HCT116 (cell line): ENCODE measurements around the gene TACC2. TPM values are rescaled to one million over a fixed set of nuclear protein-coding genes. Genes with fewer than 3 reads are reported as not detected.

Experiments used
- ATAC-seq: fragments of 200-7000 bp; cut with Tn5 transposase; 2 replicates; pipeline ENCODE4 v1.9.1; 2020; ENCODE audit warnings: mild to moderate bottlenecking, moderate library complexity
- BruUV-seq: library from RNA; stranded (reverse); fragments of 400-500 nt; replicated peaks from 2 replicates; lab custom pipeline; 2021; lab: Mats Ljungman, UMichigan
- CTCF ChIA-PET: fragments of 300-600 bp; sonication (Branson Sonifier 250); formaldehyde crosslinking; loops from one replicate; lab custom pipeline; 2021; ENCODE audit warnings: antibody characterized with exemption; lab: Charles Lee
- POLR2A ChIA-PET: fragments of 300-600, 350-600 bp; sonication (Branson Sonifier 250); formaldehyde crosslinking; loops from one replicate; lab custom pipeline; 2021; ENCODE audit warnings: antibody characterized with exemption; lab: Charles Lee
- RAD21 ChIA-PET, 2 experiments: fragments of 300-600 bp; sonication (Branson Sonifier 250); formaldehyde crosslinking; loops; one replicate each; lab custom pipeline; 2023; ENCODE audit warnings: low total read pairs in 2 of 2; ENCODE audit not compliant: uncharacterized antibody in 2 of 2, unreplicated experiment in 2 of 2, low non-redundant PET in 1 of 2; lab: Charles Lee
- DNase-seq: peaks from one replicate; pipeline ENCODE4 v3.0.0-alpha.2; 2010; ENCODE audit warnings: low read depth, low spot score
- H2AFZ ChIP-seq: fragments of 200-600 bp; shearing (Covaris generic), sonication (generic); 2 replicates; pipeline ENCODE4 v1.6.1; 2017; ENCODE audit warnings: low read depth, mixed run types, mixed read lengths, antibody characterized with exemption, low read length; ENCODE audit not compliant: poor library complexity, severe bottlenecking
- H3K27ac ChIP-seq: 2 replicates; pipeline ENCODE4 v1.5.1; 2012; ENCODE audit warnings: low read depth, low read length
- H3K27me3 ChIP-seq: fragments of 200-600 bp; sonication (generic); 2 replicates; pipeline ENCODE4 v1.6.1; 2016; ENCODE audit warnings: mixed run types, low read length, mixed read lengths; ENCODE audit not compliant: insufficient read depth
- H3K36me3 ChIP-seq, 2 experiments: fragments of 200-500 bp in 1 of 2; fragments of 200-600 bp in 1 of 2; sonication (Bioruptor generic) in 1 of 2; sonication (generic) in 1 of 2; 2 replicates each; pipeline versions ENCODE4 v1.5.1 to v1.6.1; 2014 to 2016; ENCODE audit warnings: low read length in 2 of 2, inconsistent platforms in 1 of 2, mixed read lengths in 1 of 2, mixed run types in 1 of 2; ENCODE audit not compliant: insufficient read depth in 2 of 2, control insufficient read depth in 1 of 2
- H3K4me1 ChIP-seq, 2 experiments: fragments of 200-600 bp in 1 of 2; sonication (generic) in 1 of 2; 2 replicates each; pipeline versions ENCODE4 v1.5.1 to v1.6.1; 2012 to 2017; ENCODE audit warnings: low read length in 2 of 2, inconsistent platforms in 1 of 2, mild to moderate bottlenecking in 1 of 2, mixed read lengths in 1 of 2, mixed run types in 1 of 2, moderate library complexity in 1 of 2; ENCODE audit not compliant: insufficient read depth in 2 of 2, control insufficient read depth in 1 of 2
- H3K4me2 ChIP-seq: fragments of 200-600 bp; sonication (generic); 2 replicates; pipeline ENCODE4 v1.6.1; 2017; ENCODE audit warnings: mixed run types, low read length, mixed read lengths
- H3K4me3 ChIP-seq, 2 experiments: fragments of 200-600 bp in 1 of 2; sonication (generic) in 1 of 2; replicated peaks in 1 of 2; 2 replicates each; pipeline ENCODE4 v1.5.1; 2011 to 2016; ENCODE audit warnings: low read length in 2 of 2, control low read depth in 1 of 2, low read depth in 1 of 2, mild to moderate bottlenecking in 1 of 2, mixed read lengths in 1 of 2, mixed run types in 1 of 2
- H3K79me2 ChIP-seq: fragments of 200-600 bp; sonication (generic); 2 replicates; pipeline ENCODE4 v1.6.1; 2017; ENCODE audit warnings: mild to moderate bottlenecking, mixed run types, low read length, moderate library complexity, mixed read lengths; ENCODE audit not compliant: insufficient read depth
- H3K9ac ChIP-seq: fragments of 200-600 bp; sonication (generic); 2 replicates; pipeline ENCODE4 v1.6.1; 2016; ENCODE audit warnings: low read length, mixed read lengths
- H3K9me2 ChIP-seq: fragments of 200-600 bp; sonication (generic), shearing (Covaris generic); 2 replicates; pipeline ENCODE4 v1.6.1; 2017; ENCODE audit warnings: mixed run types, mild to moderate bottlenecking, moderate library complexity; ENCODE audit not compliant: insufficient read depth
- H3K9me3 ChIP-seq, 2 experiments: fragments of 200-500 bp in 1 of 2; fragments of 200-600 bp in 1 of 2; sonication (Bioruptor generic) in 1 of 2; sonication (generic) in 1 of 2; 2 replicates each; pipeline ENCODE4 v1.6.1; 2014 to 2017; ENCODE audit warnings: low read length in 2 of 2, mixed read lengths in 2 of 2, inconsistent platforms in 1 of 2, low read depth in 1 of 2, mild to moderate bottlenecking in 1 of 2, mixed run types in 1 of 2, moderate library complexity in 1 of 2; ENCODE audit not compliant: control insufficient read depth in 1 of 2, insufficient read depth in 1 of 2
- H4K20me1 ChIP-seq: fragments of 200-600 bp; sonication (generic), shearing (Covaris generic); 2 replicates; pipeline ENCODE4 v1.6.1; 2017; ENCODE audit warnings: mixed run types, mild to moderate bottlenecking, moderate library complexity; ENCODE audit not compliant: insufficient read depth
- CEBPB ChIP-seq: IDR thresholded peaks from 2 replicates; pipeline ENCODE4 v1.6.1; 2012; ENCODE audit warnings: low read depth
- ELF1 ChIP-seq: IDR thresholded peaks from 2 replicates; pipeline ENCODE4 v1.6.1; 2012; ENCODE audit warnings: low read depth, borderline replicate concordance
- EZH2 ChIP-seq: fragments of 200-600 bp; sonication (generic); IDR thresholded peaks from 2 replicates; pipeline ENCODE4 v1.6.1; 2017; ENCODE audit warnings: antibody characterized with exemption, mixed run types
- FOSL1 ChIP-seq: IDR thresholded peaks from 2 replicates; pipeline ENCODE4 v1.6.1; 2012; ENCODE audit warnings: low read depth
- JUND ChIP-seq: IDR thresholded peaks from 2 replicates; pipeline ENCODE4 v1.6.1; 2012
- SIN3A ChIP-seq: IDR thresholded peaks from 2 replicates; pipeline ENCODE4 v1.6.1; 2012; ENCODE audit warnings: low read depth
- ZFX ChIP-seq: fragments of 450-650 bp; IDR thresholded peaks from 2 replicates; pipeline ENCODE4 v1.6.1; 2017
- ZNF274 ChIP-seq: fragments of 200-500 bp; sonication (Bioruptor generic); IDR thresholded peaks from 2 replicates; pipeline ENCODE4 v1.6.1; 2014; ENCODE audit warnings: mild to moderate bottlenecking, low read depth, low read length, inconsistent platforms
- intact Hi-C: fragments of 100-400 bp; cut with micrococcal nuclease; formaldehyde crosslinking; loops from 2 replicates; pipeline ENCODE4 v1.10.0; 2022
- total RNA-seq: library from RNA; stranded (reverse); gene quantifications from one replicate; pipeline ENCODE4 v1.2.1, GENCODE V29; 2021; ENCODE audit not compliant: unreplicated experiment

TACC2 gene
- total RNA-seq, 1 experiment from 2014 or later: 38.6 TPM

DNA sequence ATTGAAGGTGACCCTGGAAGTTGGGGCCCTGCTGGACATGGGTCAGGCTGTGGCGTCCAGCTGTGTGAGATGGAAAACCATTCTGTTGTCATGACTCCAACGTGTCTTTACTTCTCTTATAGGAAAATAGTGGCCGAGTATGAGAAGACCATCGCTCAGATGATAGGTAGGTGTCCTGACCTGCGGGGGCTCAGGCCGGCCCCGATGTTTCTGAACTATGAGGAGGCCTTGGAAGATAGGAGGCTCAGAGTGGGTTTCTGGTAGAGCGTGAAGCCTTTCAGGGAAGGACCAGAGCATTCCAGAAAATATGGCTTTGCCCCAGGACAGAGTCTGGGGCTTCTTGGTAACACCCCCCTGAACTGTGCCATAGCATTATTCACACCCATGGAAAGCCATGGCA lies 252.9 kb downstream of the TACC2 start:
- no peak overlapping the region for H3K4me3 ChIP-seq
- H3K4me1 ChIP-seq: no peaks in the 10 kb centered on the region
- no peaks in the 10 kb centered on the region for H3K9me3 ChIP-seq
- no peak overlapping the region for H2AFZ ChIP-seq
- RAD21 ChIA-PET: no interaction called here
- CTCF ChIA-PET: no interaction called here
- H3K9me2 ChIP-seq: no peaks in the 10 kb centered on the region
- ATAC-seq (no peak), DNase-seq (no peak)
- H3K4me2 ChIP-seq: no peak overlapping the region
- H3K36me3 ChIP-seq: peaks cover 0 to 5% of the 10 kb centered on the region in 2 experiments; a peak in 1 of 4 replicates
- intact Hi-C loops: no loop called here
- H3K27me3 ChIP-seq: no peaks in the 10 kb centered on the region
- no peak overlapping the region for H3K9ac ChIP-seq
- no peak for TF ChIP-seq EZH2
- no peak for TF ChIP-seq CEBPB
- TF ChIP-seq ELF1: no peak
- no peak for TF ChIP-seq ZFX
- TF ChIP-seq SIN3A: no peak
- no peak for TF ChIP-seq ZNF274
- no peak for TF ChIP-seq FOSL1
- TF ChIP-seq JUND: no peak
- no peaks in the 10 kb centered on the region for H4K20me1 ChIP-seq
- POLR2A ChIA-PET: no interaction called here
- no peaks in the 10 kb centered on the region for H3K79me2 ChIP-seq
- no peak overlapping the region for H3K27ac ChIP-seq
- BruUV-seq: no TSS peak

DNA sequence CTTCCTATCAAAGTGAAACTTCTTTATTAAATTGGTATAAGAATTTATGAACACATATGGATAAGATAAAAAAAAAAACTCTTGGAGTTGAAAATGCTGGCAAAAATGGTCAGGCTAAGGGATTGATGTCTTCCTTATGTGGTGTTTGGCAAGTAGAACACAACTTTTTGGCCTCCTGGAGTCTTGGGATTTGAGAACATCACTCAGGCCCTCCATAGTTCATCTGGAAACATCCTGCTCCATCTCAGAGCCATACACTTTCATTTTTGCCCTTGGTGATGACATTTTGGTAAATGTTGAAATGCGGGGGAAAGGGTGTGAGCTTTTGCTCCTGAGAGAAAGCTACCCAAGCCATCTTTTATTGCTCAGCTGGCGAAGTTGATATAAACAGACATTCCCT lies 254.6 kb downstream of the TACC2 start:
- TF ChIP-seq ELF1: no peak
- no peak for TF ChIP-seq SIN3A
- no peak for TF ChIP-seq EZH2
- no peak for TF ChIP-seq ZNF274
- TF ChIP-seq, all 23 proteins: peak for 0
- no peaks in the 10 kb centered on the region for H3K79me2 ChIP-seq
- DNase-seq (no peak), ATAC-seq (no peak)
- H4K20me1 ChIP-seq: no peaks in the 10 kb centered on the region
- no peaks in the 10 kb centered on the region for H3K27me3 ChIP-seq
- no peaks in the 10 kb centered on the region for H3K9me3 ChIP-seq
- RAD21 ChIA-PET: no interaction called here
- no peak overlapping the region for H2AFZ ChIP-seq
- peaks cover 0 to 5% of the 10 kb centered on the region in 2 experiments; a peak in 1 of 4 replicates for H3K36me3 ChIP-seq
- CTCF ChIA-PET: no interaction called here
- H3K4me1 ChIP-seq: no peaks in the 10 kb centered on the region
- no peak overlapping the region for H3K9ac ChIP-seq
- intact Hi-C loops: no loop called here
- H3K4me3 ChIP-seq: no peak overlapping the region
- no peak overlapping the region for H3K27ac ChIP-seq
- no peaks in the 10 kb centered on the region for H3K9me2 ChIP-seq
- no peak overlapping the region for H3K4me2 ChIP-seq
- no TSS peak for BruUV-seq
- POLR2A ChIA-PET: no interaction called here
